GM12892 (cell line): Measurements from ENCODE around the gene CNTN4.

Source experiments
- POLR2A ChIP-seq: IDR thresholded peaks from 2 replicates; pipeline ENCODE4 v1.6.1; 2011; ENCODE audit warnings: low read depth, low read length, control low read depth
- TAF1 ChIP-seq: IDR thresholded peaks from 2 replicates; pipeline ENCODE4 v1.6.1; 2011; ENCODE audit warnings: low read depth, mild to moderate bottlenecking, control low read depth, low read length, borderline replicate concordance

DNA sequence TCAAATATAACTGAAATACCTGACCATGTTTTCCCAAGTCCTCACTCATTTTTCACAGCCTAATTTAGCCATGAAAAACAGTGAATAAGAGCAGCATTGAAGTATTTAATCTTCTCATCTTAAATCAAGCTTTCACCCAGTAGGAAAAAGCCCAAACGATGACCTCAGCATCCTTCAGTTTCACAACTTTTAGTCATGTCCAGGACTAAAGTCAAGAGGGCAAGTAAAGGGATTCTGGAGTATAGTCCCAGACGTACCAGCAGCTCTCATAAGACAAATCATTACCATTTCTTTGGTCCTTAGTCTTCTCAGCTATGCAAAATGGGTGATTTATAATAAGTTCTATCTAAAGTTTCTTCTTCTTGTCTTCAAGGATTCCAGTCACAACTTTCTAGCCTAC, 774.2 kb downstream of the CNTN4 start:
- TF ChIP-seq TAF1 (no peak), POLR2A (no peak)
